NCI-H510A treated with DMSO at 0.1 percent for 48 hours (cell line): ENCODE results near the gene ARHGEF25.
A peak's percentile ranks its signal among the peaks of the same experiment; 100 is the strongest.
"Not testable (repeated sequence)": the region's sequence is repeated elsewhere in the genome, so short reads cannot be mapped to it uniquely, and the experiment has no call there.

Experiments
- DNase-seq: peaks from one replicate; lab custom pipeline; 2025; lab: John Stamatoyannopoulos, UW

Gene ARHGEF25

DNA sequence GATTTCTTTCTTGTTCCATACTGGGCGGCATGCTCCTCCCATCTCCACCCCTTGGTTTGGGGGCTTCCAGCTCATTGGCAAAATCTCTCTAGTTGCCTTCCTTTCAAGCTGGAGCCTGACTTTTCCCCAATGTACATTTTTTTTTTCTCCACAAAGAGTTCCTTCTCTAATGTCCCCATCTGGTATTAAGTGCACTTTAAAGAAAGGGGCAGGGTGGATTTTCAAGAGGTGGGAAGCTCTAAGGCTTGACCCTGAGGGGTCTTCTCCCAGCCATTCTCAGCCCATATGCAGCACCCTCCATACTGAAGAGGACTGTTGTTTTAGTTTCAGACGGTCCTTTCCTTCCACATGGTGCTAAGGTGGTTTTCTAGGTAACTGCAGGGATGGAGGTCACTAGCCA, 26.1 kb upstream of the ARHGEF25 start:
- no peak for DNase-seq

GRCh38 chr12:57586128-57586527, 25.1 kb upstream of the ARHGEF25 start:
- DNase-seq: no peak

DNA sequence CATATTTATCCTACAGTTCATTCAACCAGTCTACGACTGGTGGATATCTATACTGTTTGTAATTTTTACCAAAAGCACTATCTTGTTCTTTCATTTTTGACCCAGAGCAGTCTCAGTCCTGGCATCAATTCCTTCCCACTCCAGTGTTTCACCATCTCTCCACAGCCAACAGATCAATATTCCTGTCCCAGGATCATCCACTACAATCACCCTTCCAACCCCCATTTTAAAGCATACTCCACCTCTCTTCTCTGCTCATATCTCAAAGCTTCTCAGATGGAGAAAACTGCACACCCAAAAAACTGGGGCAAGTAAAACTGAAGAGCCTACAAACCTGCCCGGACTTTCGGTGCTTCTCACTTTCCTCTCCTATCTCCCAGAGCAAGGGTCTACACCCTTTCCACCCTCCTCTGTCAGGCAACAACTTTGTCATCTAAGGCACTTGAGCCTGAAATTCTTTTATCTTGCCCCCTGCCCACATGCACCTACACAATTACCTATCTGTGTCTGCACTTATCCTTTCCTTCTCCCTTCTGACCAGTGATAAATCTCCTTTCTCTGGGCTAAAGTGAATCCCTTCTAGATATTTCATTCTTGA, 24.3 kb upstream of the ARHGEF25 start:
- DNase-seq: no peak

DNA sequence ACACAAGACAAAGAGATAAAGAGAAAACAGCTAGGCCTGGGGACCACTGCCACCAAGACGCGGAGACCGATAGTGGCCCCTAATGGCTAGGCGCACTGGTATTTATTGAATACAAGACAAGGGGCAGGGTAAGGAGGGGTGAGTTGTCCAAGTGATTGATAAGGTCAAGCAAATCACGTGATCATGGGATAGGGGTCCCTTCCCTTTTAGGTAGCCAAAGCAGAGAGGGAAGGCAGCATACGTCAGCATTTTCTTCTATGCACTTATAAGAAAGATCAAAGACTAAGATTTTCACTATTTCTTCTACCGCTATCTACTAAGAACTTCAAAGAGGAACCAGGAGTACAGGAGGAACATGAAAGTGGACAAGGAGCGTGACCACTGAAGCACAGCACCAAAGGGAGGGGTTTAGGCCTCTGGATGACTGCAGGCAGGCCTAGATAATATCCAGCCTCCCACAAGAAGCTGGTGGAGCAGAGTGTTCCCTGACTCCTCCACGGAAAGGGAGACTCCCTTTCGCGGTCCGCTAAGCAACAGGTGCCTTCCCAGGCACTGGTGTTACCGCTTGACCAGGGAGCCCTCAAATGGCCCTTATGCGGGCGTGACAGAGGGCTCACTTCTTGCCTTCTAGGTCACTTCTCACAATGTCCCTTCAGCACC, 22.2 kb upstream of the ARHGEF25 start:
- DNase-seq: not testable (repeated sequence)

- no peak for DNase-seq
These were observed 20.8 kb upstream of the ARHGEF25 start for GRCh38 chr12:57590479-57590863.

DNA sequence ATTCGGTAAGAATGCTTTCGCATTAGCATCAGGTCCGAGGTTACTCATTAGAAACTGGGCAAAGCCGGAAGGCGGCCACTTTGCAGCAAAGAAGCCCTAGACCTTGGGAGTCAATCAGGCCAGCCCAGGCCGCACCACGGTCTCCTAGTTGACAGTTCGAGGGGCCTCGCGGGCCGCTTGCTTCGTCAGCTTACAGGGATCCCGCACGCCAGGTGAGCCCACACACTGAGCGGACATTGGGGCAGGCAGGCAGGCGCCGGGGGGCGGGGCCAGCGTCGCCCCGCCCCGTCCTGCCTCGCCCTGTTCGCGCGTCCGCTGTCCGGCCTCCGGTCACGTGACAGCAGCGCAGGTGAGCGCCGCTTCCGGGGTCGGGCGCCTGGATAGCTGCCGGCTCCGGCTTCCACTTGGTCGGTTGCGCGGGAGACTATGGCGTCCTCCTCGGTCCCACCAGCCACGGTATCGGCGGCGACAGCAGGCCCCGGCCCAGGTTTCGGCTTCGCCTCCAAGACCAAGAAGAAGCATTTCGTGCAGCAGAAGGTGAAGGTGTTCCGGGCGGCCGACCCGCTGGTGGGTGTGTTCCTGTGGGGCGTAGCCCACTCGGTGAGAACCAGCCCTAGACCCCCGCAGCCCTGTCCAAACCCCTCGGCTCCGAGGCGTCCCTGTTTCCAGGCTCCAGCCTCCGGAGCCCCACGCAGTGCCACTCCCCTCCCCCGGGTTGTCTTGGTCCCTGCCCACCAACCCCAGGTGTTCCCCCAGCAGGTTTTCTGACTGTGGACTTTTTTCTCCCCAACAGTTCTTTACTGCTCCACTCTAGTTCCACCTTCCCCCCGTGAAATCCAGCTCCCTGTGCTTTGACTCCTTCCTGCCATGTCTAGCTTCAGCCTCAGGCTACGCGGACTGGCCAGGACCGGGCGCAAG, 20.1 kb upstream of the ARHGEF25 start, which contains the start of gene PIP4K2C:
Gene PIP4K2C, plus strand, starts transcription at position 329 of the 918 bp plus-strand sequence. Its CDS starts 98 bp downstream, at position 427.
- peak; percentile 81 for DNase-seq

GRCh38 chr12:57591782-57592325, 19.4 kb upstream of the ARHGEF25 start:
- DNase-seq: no peak

- no peak for DNase-seq
These were observed 18.6 kb upstream of the ARHGEF25 start for GRCh38 chr12:57592551-57593165.

GRCh38 chr12:57593187-57593586, 18.0 kb upstream of the ARHGEF25 start:
- no peak for DNase-seq

- DNase-seq: no peak
These were observed 10.8 kb upstream of the ARHGEF25 start for GRCh38 chr12:57600395-57600794.

- DNase-seq: no peak
These were observed 8.7 kb upstream of the ARHGEF25 start for GRCh38 chr12:57602544-57602943.

GRCh38 chr12:57603324-57603723, 7.9 kb upstream of the ARHGEF25 start:
- DNase-seq: no peak

DNA sequence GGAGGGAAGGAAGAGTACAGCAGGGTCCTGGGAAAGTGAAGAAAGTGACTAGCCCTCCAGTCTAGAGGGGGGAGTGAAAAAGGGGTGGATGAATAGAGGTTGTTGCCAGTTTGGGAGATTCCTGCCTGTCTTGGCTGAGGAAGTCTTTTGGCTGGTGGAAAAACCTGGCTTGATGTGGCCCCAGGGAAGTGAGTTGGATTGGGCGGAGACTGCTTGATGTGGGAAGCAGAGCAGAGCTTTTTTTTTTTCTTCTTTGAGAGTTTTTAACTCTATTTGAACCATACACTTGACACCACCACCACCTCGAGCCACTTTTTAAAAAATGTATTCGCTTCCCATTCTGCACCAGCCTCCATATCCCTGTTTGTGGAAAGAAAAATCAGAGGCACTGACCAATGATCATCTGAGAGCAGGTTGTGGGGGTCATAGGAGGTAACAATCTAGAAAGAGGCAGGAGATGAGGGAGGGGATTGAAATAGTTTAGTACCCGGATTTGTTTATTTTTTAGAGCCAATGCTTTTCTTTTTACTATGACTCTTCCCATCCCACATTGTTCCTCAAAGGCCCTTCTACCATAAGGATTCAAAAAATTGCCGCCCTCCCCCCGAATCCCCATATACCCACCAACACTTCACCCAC, 7.3 kb upstream of the ARHGEF25 start:
- peak; percentile 61 for DNase-seq

DNA sequence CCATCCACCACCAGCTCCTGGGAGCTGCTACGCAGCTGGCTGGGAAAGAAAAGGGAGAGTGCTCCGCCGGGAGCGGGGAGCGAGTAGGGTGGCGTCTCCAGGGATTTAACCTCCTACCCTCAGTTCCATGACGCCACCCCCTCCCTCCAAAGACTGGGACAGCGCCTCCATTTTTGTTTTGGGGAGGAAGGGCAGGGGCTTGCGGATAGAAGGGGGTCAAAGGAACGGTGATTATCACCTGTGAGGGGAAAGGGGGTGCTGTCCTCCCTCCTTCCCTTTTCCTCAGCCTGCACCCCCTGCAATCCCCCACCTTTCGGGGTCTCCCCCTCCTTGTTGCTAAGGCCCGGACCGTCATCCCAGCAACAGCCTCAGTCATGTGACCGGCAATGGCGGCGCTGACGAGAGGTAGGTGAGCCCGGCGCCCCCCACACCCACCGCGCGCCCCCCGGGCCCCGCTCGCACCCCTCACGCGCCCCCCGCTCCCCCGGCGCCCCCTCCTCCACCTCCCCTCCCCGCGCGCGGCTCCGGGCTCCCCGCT, 6.7 kb upstream of the ARHGEF25 start, which contains the start of gene DTX3:
Gene DTX3, plus strand, starts transcription at position 371 of the 538 bp plus-strand sequence. CDS start 1,694 bp downstream, outside the sequence.
- peak; percentile 61 for DNase-seq

GRCh38 chr12:57604992-57605810, 6.0 kb upstream of the ARHGEF25 start:
- no peak for DNase-seq

GRCh38 chr12:57605811-57606311, 5.4 kb upstream of the ARHGEF25 start:
- DNase-seq: no peak

DNA sequence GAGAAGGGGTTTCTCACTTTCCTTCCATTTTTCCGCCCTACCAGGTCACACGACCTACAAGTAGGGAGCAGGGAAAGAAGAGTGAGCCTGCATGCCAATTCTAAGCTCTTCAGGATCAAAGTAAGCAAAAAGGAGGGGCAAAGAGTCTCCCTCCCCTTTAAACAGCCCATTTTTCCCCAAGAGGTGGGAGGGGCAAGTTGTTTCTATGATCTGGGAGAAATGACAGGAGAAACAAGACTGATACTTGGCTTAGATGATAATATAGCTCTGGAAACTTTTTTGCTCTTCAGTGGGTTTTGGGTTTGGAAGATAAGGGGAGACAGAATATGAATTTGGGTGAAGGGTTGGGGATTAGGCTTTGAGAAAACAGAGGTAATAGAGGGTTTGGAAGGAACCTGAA, 4.8 kb upstream of the ARHGEF25 start:
- DNase-seq: no peak

GRCh38 chr12:57606821-57607220, 4.4 kb upstream of the ARHGEF25 start:
- no peak for DNase-seq

DNA sequence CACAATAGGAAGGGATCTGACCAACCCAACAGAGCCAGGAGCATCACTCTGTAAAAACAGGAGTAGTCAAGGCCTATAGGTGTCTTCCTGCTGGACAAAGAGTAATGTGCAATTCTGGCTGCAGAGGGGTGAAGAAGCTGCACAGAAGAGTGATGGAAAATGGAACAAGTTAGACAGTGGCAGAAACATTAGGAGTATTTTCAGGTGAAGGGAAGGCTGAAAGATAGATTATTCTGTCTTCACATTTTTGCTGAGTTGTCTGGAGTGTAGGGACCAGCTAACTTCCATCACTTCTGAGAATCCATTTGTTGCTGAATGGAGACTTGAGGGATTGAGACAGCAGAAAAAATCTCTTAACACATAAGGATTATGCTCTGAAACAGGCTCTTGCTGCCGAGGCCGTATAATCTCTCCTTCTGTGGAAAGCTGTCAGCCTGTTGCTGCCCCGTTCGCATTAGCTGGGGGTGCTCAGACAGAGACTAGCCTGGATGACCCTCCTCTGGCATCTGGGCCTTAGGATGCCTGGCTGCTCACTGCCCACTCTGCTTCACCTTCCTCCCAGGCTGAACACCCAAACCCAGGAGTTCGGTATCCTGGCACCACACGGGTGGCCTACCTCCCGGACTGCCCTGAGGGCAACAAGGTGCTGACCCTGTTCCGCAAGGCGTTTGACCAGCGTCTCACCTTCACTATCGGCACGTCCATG, 3.1 kb upstream of the ARHGEF25 start:
- DNase-seq: no peak
